Measurements from ENCODE around the gene GPR87.

DNA sequence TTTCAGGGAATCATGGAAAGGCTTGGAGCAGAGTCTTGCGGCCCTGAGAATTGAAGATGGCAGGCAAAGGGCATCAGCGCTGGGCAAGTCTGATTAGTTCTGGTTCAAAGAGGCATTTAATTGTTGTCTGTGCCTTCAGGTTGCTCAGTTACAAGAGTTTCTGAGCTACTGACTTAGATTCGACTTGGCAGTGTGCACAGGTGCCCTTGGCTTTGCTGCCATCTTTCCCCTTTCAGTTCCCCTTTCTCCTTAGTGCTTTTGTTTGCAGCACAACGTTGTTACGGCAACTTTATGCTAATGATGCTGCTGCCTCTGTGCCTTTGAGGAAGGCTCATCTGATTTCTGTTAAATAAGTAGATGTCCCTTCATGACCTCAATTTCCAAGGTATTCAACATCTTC lies 50.8 kb downstream of the GPR87 start:
- TF ChIP-seq EZH2 (IDR thresholded peaks at IDR 0.05; ENCODE audit: insufficient read depth, poor library complexity, severe bottlenecking): no peak
- TF ChIP-seq EZH2phosphoT487 (IDR thresholded peaks at IDR 0.05; ENCODE audit: insufficient read depth, low read depth): no peak
